Liver (tissue), 3 donors: ENCODE data around the gene MSMP.

ENCODE experiments used
- CTCF ChIP-seq: fragments of 150-350 bp; IDR thresholded peaks from 2 replicates; pipeline ENCODE4 v1.5.1; 2017; ENCODE audit warnings: improper control_type of control experiment, low read depth, low read length; ENCODE audit not compliant: missing input control
- EGR1 ChIP-seq, 2 donors: IDR thresholded peaks; 2 replicates each; pipeline ENCODE4 v1.6.1; 2016 to 2018; ENCODE audit warnings: antibody characterized with exemption in 2 of 2, low read depth in 2 of 2
- FOXA2 ChIP-seq: IDR thresholded peaks from 2 replicates; pipeline ENCODE4 v1.6.1; 2016; ENCODE audit warnings: antibody characterized with exemption
- HNF4A ChIP-seq, 2 donors: conservative IDR thresholded peaks; 2 replicates each; pipeline ENCODE4 v1.6.1; 2016; ENCODE audit warnings: antibody characterized with exemption in 2 of 2, mild to moderate bottlenecking in 2 of 2
- RAD21 ChIP-seq, 2 donors: IDR thresholded peaks; 2 replicates each; pipeline ENCODE4 v1.6.1; 2016; ENCODE audit warnings: antibody characterized with exemption in 2 of 2, mild to moderate bottlenecking in 2 of 2
- REST ChIP-seq: IDR thresholded peaks from 2 replicates; pipeline ENCODE4 v1.6.1; 2016; ENCODE audit warnings: antibody characterized with exemption, mild to moderate bottlenecking
- SP1 ChIP-seq: IDR thresholded peaks from 2 replicates; pipeline ENCODE4 v1.6.1; 2018; ENCODE audit warnings: antibody characterized with exemption, mild to moderate bottlenecking
- YY1 ChIP-seq: IDR thresholded peaks from 2 replicates; pipeline ENCODE4 v1.6.1; 2016; ENCODE audit warnings: antibody characterized with exemption, mild to moderate bottlenecking
- TF ChIP-seq, protein P1 (sequence below): IDR thresholded peaks from 2 replicates; pipeline ENCODE4 v1.6.1; 2016; ENCODE audit warnings: antibody characterized with exemption
- donor health status: healthy.
- donor health status: healthy.

- TF ChIP-seq FOXA2 = no peak
- no peak for TF ChIP-seq CTCF
- TF ChIP-seq SP1 = no peak
- TF ChIP-seq, protein P1, sequence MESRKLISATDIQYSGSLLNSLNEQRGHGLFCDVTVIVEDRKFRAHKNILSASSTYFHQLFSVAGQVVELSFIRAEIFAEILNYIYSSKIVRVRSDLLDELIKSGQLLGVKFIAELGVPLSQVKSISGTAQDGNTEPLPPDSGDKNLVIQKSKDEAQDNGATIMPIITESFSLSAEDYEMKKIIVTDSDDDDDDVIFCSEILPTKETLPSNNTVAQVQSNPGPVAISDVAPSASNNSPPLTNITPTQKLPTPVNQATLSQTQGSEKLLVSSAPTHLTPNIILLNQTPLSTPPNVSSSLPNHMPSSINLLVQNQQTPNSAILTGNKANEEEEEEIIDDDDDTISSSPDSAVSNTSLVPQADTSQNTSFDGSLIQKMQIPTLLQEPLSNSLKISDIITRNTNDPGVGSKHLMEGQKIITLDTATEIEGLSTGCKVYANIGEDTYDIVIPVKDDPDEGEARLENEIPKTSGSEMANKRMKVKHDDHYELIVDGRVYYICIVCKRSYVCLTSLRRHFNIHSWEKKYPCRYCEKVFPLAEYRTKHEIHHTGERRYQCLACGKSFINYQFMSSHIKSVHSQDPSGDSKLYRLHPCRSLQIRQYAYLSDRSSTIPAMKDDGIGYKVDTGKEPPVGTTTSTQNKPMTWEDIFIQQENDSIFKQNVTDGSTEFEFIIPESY = peak; percentile 2
- no peak for TF ChIP-seq EGR1 (IDR thresholded peaks at IDR 0.05; ENCODE audit: low read depth in 2 of 2)
- no peak for TF ChIP-seq YY1
- no peak for TF ChIP-seq RAD21 (IDR thresholded peaks at IDR 0.05)
- TF ChIP-seq REST = no peak
- no peak for TF ChIP-seq HNF4A (conservative IDR thresholded peaks at IDR 0.05)
These were observed 25.0 kb downstream of the MSMP start for GRCh38 chr9:35729101-35729500.
